ENCODE data around the gene SNORC. TPM values are rescaled to one million over a fixed set of nuclear protein-coding genes. Genes with fewer than 3 reads are reported as not detected.

Gene SNORC
- total and polyA plus RNA-seq, 10 of the 15 experiments (the other 5 are each of a cell fraction or from before 2014, with no cell fraction given), result 0.04 to 0.74 (median 0.45) TPM; not detected in 4

DNA sequence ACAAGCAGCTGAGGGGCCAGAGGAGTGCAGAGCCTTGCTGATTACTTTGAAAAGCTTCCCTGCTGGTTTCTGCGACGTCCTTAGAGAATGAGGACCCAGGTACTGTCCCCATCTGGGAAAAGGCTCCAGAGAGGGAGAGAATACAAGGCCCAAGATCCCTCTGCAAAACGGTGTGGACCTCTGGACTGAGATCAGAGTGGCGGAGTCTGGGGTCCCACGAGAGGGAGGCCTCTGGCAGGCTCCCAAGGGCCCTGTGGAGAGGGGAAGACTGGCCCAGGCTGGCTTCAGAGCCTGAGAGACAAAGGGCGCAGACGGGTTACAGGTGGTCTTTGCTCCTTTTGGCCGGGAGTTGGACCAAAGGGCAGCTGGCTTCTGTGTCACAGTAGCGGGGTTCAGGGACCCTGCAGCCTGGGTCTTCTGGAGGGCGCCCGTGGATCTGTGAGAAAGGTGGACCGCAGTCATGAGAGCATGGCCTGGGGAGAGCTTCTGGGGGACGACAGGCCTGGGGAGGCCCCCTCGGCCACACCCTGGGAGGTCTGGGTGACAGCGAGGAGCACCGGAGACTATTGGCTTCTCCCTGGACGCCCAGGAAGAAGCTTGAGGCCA, 805 bp downstream of the SNORC start:
- CTCF ChIA-PET, result no interaction called here
- H3K4me1 ChIP-seq (ENCODE audit: control insufficient read depth, insufficient read depth, low read length), result no peaks in the 10 kb centered on the region
- intact Hi-C loops (cut with micrococcal nuclease; ENCODE audit: unreplicated experiment), result no loop called here
- H3K9ac ChIP-seq (ENCODE audit: control insufficient read depth, insufficient read depth, low read length), result no peak overlapping the region
- ATAC-seq (no peak), DNase-seq (ENCODE audit: low read depth, low spot score) (no peak), FAIRE-seq (no peak)
- WGBS (ENCODE audit: insufficient coverage, insufficient replicate concordance, low lambda C conversion rate, missing lambda C conversion rate), result 53% methylated on average over 17 of the region's 17 CpGs
- POLR2A ChIA-PET, result no interaction called here
- H3K27ac ChIP-seq (ENCODE audit: control insufficient read depth, insufficient read depth), result no peak overlapping the region
- RAD21 ChIA-PET (ENCODE audit: unreplicated experiment), result no interaction called here
- H3K27me3 ChIP-seq (replicated peaks in 1 of 2; ENCODE audit: control insufficient read depth in 2 of 2, insufficient read depth in 2 of 2, low read length in 1 of 2), result no peaks in the 10 kb centered on the region; a peak in 1 of 4 replicates
- in situ Hi-C loops (cut with MboI), result no loop called here
- no peaks in the 10 kb centered on the region for H3K9me3 ChIP-seq (replicated peaks; ENCODE audit: control insufficient read depth, insufficient read depth, low read length)
- SMC1A ChIA-PET (ENCODE audit: uncharacterized antibody, unreplicated experiment), result no interaction called here
- H3K79me2 ChIP-seq (ENCODE audit: control insufficient read depth, insufficient read depth, low read length), result no peaks in the 10 kb centered on the region
- H3K4me3 ChIP-seq, result no peak overlapping the region
- no peak overlapping the region for H3K4me2 ChIP-seq (ENCODE audit: control insufficient read depth, insufficient read depth)
- no peak overlapping the region for H2AFZ ChIP-seq (ENCODE audit: control insufficient read depth, low read depth, low read length)
- no TSS peak for BruUV-seq (replicated peaks)
- H3K36me3 ChIP-seq (ENCODE audit: control insufficient read depth in 2 of 2, insufficient read depth in 2 of 2, low read length in 1 of 2), result no peaks in the 10 kb centered on the region
- H4K20me1 ChIP-seq (ENCODE audit: control insufficient read depth, insufficient read depth), result no peaks in the 10 kb centered on the region
- TF ChIP-seq, protein P1, sequence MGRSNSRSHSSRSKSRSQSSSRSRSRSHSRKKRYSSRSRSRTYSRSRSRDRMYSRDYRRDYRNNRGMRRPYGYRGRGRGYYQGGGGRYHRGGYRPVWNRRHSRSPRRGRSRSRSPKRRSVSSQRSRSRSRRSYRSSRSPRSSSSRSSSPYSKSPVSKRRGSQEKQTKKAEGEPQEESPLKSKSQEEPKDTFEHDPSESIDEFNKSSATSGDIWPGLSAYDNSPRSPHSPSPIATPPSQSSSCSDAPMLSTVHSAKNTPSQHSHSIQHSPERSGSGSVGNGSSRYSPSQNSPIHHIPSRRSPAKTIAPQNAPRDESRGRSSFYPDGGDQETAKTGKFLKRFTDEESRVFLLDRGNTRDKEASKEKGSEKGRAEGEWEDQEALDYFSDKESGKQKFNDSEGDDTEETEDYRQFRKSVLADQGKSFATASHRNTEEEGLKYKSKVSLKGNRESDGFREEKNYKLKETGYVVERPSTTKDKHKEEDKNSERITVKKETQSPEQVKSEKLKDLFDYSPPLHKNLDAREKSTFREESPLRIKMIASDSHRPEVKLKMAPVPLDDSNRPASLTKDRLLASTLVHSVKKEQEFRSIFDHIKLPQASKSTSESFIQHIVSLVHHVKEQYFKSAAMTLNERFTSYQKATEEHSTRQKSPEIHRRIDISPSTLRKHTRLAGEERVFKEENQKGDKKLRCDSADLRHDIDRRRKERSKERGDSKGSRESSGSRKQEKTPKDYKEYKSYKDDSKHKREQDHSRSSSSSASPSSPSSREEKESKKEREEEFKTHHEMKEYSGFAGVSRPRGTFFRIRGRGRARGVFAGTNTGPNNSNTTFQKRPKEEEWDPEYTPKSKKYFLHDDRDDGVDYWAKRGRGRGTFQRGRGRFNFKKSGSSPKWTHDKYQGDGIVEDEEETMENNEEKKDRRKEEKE (IDR thresholded peaks at IDR 0.05), result no peak
- TF ChIP-seq YBX1 (IDR thresholded peaks at IDR 0.05) (no peak), POU2F2 (IDR thresholded peaks at IDR 0.05; ENCODE audit: borderline replicate concordance, low read depth, low read length) (no peak), STAT3 (IDR thresholded peaks at IDR 0.05; ENCODE audit: low read depth, low read length) (no peak), ZSCAN29 (IDR thresholded peaks at IDR 0.05) (no peak), SREBF2 (IDR thresholded peaks at IDR 0.05; ENCODE audit: low read length) (no peak), CHD4 (IDR thresholded peaks at IDR 0.05) (no peak)
- TF ChIP-seq, protein P2, sequence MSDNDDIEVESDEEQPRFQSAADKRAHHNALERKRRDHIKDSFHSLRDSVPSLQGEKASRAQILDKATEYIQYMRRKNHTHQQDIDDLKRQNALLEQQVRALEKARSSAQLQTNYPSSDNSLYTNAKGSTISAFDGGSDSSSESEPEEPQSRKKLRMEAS (IDR thresholded peaks at IDR 0.05; ENCODE audit: low read depth, low read length), result no peak
- TF ChIP-seq, protein P3, sequence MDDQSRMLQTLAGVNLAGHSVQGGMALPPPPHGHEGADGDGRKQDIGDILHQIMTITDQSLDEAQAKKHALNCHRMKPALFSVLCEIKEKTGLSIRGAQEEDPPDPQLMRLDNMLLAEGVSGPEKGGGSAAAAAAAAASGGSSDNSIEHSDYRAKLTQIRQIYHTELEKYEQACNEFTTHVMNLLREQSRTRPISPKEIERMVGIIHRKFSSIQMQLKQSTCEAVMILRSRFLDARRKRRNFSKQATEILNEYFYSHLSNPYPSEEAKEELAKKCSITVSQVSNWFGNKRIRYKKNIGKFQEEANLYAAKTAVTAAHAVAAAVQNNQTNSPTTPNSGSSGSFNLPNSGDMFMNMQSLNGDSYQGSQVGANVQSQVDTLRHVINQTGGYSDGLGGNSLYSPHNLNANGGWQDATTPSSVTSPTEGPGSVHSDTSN (IDR thresholded peaks at IDR 0.05; ENCODE audit: insufficient replicate concordance, low read depth, low read length), result no peak
- TF ChIP-seq, protein P4, sequence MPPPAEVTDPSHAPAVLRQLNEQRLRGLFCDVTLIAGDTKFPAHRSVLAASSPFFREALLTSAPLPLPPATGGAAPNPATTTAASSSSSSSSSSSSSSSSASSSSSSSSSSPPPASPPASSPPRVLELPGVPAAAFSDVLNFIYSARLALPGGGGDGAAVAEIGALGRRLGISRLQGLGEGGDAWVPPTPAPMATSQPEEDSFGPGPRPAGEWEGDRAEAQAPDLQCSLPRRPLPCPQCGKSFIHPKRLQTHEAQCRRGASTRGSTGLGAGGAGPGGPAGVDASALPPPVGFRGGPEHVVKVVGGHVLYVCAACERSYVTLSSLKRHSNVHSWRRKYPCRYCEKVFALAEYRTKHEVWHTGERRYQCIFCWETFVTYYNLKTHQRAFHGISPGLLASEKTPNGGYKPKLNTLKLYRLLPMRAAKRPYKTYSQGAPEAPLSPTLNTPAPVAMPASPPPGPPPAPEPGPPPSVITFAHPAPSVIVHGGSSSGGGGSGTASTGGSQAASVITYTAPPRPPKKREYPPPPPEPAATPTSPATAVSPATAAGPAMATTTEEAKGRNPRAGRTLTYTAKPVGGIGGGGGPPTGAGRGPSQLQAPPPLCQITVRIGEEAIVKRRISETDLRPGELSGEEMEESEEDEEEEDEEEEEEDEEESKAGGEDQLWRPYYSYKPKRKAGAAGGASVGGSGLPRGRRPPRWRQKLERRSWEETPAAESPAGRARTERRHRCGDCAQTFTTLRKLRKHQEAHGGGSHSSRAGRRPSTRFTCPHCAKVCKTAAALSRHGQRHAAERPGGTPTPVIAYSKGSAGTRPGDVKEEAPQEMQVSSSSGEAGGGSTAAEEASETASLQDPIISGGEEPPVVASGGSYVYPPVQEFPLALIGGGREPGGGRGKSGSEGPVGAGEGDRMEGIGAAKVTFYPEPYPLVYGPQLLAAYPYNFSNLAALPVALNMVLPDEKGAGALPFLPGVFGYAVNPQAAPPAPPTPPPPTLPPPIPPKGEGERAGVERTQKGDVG (CRISPR knock-in tag; IDR thresholded peaks at IDR 0.05), result no peak
- TF ChIP-seq, protein P5, sequence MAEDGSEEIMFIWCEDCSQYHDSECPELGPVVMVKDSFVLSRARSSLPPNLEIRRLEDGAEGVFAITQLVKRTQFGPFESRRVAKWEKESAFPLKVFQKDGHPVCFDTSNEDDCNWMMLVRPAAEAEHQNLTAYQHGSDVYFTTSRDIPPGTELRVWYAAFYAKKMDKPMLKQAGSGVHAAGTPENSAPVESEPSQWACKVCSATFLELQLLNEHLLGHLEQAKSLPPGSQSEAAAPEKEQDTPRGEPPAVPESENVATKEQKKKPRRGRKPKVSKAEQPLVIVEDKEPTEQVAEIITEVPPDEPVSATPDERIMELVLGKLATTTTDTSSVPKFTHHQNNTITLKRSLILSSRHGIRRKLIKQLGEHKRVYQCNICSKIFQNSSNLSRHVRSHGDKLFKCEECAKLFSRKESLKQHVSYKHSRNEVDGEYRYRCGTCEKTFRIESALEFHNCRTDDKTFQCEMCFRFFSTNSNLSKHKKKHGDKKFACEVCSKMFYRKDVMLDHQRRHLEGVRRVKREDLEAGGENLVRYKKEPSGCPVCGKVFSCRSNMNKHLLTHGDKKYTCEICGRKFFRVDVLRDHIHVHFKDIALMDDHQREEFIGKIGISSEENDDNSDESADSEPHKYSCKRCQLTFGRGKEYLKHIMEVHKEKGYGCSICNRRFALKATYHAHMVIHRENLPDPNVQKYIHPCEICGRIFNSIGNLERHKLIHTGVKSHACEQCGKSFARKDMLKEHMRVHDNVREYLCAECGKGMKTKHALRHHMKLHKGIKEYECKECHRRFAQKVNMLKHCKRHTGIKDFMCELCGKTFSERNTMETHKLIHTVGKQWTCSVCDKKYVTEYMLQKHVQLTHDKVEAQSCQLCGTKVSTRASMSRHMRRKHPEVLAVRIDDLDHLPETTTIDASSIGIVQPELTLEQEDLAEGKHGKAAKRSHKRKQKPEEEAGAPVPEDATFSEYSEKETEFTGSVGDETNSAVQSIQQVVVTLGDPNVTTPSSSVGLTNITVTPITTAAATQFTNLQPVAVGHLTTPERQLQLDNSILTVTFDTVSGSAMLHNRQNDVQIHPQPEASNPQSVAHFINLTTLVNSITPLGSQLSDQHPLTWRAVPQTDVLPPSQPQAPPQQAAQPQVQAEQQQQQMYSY (CRISPR knock-in tag; IDR thresholded peaks at IDR 0.05), result no peak

All from GM12878 (cell line).